DMS153 (cell line): ENCODE results near the gene SYNPR.
"Not testable (repeated sequence)": the region's sequence is repeated elsewhere in the genome, so short reads cannot be mapped to it uniquely, and the experiment has no call there.

Source experiments
- DNase-seq: peaks from one replicate; lab custom pipeline; 2025; lab: John Stamatoyannopoulos, UW

Gene SYNPR

GRCh38 chr3:63631670-63632069 is 353.6 kb downstream of the SYNPR start:
- DNase-seq, result no peak

DNA sequence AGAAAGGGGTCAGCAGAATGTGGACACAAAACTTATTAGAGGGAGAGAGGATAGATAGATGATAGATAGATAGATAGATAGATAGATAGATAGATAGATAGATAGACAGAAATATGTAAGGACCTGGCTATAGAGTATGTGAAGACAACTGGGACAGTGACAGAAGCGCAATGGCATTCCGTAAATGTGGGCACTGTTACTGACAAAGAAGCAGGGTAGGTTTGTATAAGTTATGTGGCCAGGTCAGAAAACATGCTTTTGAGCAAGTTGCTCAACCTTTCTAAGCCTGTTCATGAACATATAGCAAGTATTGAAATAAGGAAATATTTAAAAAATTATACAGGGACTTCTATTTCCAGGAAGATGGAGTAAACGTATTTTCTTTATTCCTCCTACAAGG is 357.1 kb downstream of the SYNPR start:
- DNase-seq, result no peak

- no peak for DNase-seq
Measured at GRCh38 chr3:63639806-63640205, 361.7 kb downstream of the SYNPR start.

DNA sequence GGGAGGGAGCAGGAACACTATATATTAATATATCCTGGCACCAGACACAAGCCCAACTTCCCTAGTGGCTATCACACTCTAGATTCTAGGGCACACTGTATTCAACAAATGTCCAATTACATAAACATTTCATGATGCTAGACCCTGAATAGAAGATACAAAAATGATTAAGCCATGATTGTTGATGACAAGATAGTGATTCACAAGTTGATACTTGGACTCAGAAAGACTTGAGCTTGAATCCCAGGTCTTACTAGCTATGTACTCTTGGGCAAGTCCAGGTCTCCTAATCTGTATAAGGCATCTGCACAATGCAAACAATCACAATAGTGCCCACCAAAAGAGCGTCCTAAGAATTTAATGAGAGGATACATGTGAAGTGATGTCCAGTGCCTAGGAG is 364.4 kb downstream of the SYNPR start:
- no peak for DNase-seq

GRCh38 chr3:63644212-63644797 is 366.2 kb downstream of the SYNPR start:
- no peak for DNase-seq

DNA sequence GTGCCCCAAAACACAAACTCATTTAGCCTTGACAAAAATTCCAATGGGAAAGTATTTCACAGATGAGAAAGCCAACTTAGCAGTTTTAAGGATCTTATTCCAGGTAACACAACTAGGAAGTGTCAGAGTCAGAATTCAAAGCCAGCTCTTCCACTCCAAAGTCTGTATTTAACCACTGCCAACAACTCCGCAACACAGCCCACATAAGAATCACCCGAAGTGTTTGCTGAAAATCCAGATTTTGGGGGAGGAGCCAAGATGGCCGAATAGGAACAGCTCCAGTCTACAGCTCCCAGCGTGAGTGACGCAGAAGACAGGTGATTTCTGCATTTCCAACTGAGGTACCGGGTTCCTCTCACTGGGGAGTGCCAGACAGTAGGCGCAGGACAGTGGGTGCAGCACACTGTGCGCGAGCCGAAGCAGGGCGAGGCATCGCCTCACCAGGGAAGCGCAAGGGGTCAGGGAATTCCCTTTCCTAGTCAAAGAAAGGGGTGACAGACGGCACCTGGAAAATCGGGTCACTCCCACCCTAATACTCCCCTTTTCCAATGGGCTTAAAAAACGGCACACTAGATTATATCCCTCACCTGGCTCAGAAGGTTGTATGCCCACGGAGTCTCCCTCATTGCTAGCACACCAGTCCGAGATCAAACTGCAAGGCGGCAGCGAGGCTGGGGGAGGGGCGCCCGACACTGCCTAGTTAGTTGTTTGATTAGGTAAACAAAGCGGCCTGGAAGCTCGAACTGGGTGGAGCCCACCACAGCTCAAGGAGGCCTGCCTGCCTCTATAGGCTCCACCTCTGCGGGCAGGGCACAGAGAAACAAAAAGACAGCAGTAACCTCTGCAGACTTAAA is 367.0 kb downstream of the SYNPR start:
- DNase-seq, result not testable (repeated sequence)

DNA sequence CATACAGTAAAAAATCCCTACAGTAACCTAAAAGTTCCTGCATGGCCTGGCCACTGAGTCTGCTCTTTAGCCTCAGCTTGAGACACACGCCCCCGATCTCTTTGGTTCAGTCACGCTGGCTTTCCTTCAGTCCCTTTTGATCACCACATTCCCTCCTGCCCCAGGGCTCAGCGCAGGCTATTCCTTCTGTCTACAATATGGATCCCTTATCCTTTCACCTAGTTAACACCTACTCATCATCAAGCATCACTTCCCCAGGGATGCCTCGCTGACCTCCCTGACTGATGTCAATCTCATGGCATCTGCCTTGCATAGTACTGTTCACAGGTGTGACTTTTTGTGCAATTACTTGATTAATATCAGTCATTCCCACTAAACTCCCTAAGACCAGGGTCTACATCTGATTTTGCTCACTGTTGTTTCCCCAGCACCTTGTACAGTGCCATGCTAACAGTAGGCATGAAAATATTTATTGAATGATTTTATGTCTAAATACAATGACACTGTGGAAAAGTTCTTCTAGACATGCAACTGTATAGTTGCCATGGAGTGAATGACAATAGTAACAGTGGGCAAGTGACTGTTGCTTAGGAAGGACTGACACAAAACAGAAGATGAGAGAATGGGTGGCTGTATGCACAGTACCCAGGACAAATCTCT is 374.1 kb downstream of the SYNPR start, which contains the start of gene SNTN:
Gene SNTN (plus strand): TSS at position 610 of the 660 bp plus-strand sequence. CDS start 13 bp downstream, at position 623.
- DNase-seq, result no peak

- DNase-seq, result no peak
Measured at GRCh38 chr3:63654211-63654610, 376.1 kb downstream of the SYNPR start.

DNA sequence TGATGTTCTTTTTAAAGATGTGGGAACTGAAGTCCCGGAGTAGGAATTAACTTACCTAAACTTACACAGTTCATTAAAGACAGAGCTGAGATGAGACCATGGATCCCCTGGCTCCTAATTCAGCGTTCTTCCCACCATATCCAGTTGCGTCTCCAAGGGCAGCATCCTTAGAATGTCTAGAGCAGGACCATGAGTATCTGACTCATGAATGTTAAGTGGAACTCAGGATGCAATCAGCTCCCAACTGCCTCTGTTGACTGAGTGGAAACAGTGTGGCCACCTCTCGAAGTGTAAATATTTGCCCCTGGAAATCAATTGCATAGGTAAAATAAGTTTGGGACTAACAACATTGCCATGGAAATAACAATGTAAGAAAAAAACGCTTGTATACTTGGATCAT is 376.8 kb downstream of the SYNPR start:
- no peak for DNase-seq

DNA sequence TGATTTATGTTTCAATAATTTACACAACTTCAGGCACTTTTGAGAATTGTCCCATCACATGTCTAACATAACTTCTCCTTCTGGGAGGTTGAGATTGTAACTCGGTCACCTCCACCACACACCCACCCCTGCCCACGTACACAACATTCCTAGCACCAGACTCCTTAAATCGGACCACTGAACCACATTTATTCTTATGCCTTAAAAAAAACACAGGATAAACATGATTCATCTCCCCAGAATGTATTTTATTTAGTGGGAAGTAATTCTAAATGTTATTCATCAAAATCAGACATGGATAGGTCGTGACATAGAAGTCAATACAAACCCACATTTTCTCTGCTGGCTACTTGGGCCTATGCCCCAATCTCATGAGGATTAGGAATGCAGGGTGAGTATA is 377.4 kb downstream of the SYNPR start:
- DNase-seq, result no peak

DNA sequence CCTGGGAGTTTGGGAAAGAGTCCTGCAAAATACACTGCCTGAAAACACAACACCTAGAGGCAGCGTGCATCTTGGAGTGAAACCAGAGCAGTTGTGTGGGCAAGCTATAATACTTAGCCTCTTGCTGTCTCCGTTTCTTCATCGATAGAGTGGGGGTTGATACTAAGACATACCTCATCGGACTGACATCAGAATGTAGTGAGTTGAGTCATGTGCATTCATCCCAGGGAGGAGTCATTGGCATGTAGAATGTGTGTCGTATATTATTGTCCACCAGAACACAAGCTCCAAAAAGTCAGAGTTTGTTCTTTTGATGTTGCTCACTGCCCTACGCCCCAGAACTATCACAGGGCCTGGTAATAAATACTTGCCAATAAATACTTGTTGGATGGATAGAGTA is 378.7 kb downstream of the SYNPR start:
- no peak for DNase-seq

GRCh38 chr3:63661242-63661641 is 383.1 kb downstream of the SYNPR start:
- no peak for DNase-seq

GRCh38 chr3:63662011-63662410 is 383.9 kb downstream of the SYNPR start:
- DNase-seq, result no peak

- DNase-seq, result no peak
Measured at GRCh38 chr3:63662500-63662899, 384.4 kb downstream of the SYNPR start.
